Left ventricle myocardium inferior (tissue), 1 donor: ENCODE data around the gene BARHL1. TPM values are rescaled to one million over a fixed set of nuclear protein-coding genes. Genes with fewer than 3 reads are reported as not detected.

Experiments
- DNase-seq: peaks from one replicate; pipeline ENCODE4 v3.0.0-alpha.2; 2020
- H3K27ac ChIP-seq: fragments of 200-600 bp; replicated peaks from 2 replicates; pipeline ENCODE4 v1.8.0; 2021
- H3K27me3 ChIP-seq: fragments of 200-600 bp; 2 replicates; pipeline ENCODE4 v1.8.0; 2021; ENCODE audit warnings: low read depth
- H3K36me3 ChIP-seq: fragments of 200-600 bp; 2 replicates; pipeline ENCODE4 v1.8.0; 2021
- H3K4me1 ChIP-seq: fragments of 200-600 bp; 2 replicates; pipeline ENCODE4 v1.8.0; 2021
- H3K4me3 ChIP-seq: fragments of 200-600 bp; 2 replicates; pipeline ENCODE4 v1.8.0; 2021; ENCODE audit warnings: mild to moderate bottlenecking, moderate library complexity
- H3K9me3 ChIP-seq: fragments of 200-600 bp; replicated peaks from 2 replicates; pipeline ENCODE4 v1.8.0; 2021
- intact Hi-C: fragments of 100-400 bp; cut with micrococcal nuclease; formaldehyde crosslinking; loops from one replicate; pipeline ENCODE4 v1.11.0; 2022
- total RNA-seq: library from RNA; stranded (reverse); fragmentation: NEBNext Ultra II Directional; extraction: Animal tissue kit (Norgen Biotek cat#: 25700); gene quantifications from one replicate; pipeline ENCODE4 v1.2.1, GENCODE V29; 2021
- TF ChIP-seq, protein P1 (sequence below): fragments of 200-600 bp; IDR thresholded peaks from 2 replicates; pipeline ENCODE4 v1.8.0; 2021; ENCODE audit warnings: antibody characterized with exemption, mild to moderate bottlenecking, borderline replicate concordance
- donor health status: DM: no; HTN: yes; CAD: no; lungs with severe emphysema.

The BARHL1 gene
- total RNA-seq, 1 donor from 2014 or later, result not detected

DNA sequence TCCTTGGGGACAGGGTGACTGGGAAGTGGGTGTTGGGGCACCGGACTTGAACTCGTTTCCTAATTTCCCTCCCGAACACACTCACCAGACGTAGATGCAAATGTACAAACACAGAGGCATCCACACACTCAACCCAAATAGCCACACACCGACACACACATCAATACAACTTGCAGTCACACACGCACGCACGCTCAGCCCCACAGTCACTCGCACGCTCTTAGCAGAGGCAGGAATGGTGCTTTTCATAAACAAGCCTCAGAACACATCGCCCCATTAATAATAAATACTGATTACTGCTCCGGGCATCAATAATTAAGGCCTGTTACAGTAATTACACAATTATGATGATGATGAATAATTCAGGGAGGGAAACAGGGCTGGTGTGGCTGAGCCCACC, 5.7 kb downstream of the BARHL1 start:
- Histone ChIP-seq H3K27ac (no peak overlapping the region), H3K27me3 (peaks cover 98% of the 10 kb centered on the region), H3K4me1 (peaks cover 23% of the 10 kb centered on the region), H3K4me3 (no peak overlapping the region), H3K36me3 (no peaks in the 10 kb centered on the region), H3K9me3 (no peaks in the 10 kb centered on the region)
- DNase-seq, result no peak
- TF ChIP-seq, protein P1, sequence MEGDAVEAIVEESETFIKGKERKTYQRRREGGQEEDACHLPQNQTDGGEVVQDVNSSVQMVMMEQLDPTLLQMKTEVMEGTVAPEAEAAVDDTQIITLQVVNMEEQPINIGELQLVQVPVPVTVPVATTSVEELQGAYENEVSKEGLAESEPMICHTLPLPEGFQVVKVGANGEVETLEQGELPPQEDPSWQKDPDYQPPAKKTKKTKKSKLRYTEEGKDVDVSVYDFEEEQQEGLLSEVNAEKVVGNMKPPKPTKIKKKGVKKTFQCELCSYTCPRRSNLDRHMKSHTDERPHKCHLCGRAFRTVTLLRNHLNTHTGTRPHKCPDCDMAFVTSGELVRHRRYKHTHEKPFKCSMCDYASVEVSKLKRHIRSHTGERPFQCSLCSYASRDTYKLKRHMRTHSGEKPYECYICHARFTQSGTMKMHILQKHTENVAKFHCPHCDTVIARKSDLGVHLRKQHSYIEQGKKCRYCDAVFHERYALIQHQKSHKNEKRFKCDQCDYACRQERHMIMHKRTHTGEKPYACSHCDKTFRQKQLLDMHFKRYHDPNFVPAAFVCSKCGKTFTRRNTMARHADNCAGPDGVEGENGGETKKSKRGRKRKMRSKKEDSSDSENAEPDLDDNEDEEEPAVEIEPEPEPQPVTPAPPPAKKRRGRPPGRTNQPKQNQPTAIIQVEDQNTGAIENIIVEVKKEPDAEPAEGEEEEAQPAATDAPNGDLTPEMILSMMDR, result no peak
- intact Hi-C loops, result no loop called here

DNA sequence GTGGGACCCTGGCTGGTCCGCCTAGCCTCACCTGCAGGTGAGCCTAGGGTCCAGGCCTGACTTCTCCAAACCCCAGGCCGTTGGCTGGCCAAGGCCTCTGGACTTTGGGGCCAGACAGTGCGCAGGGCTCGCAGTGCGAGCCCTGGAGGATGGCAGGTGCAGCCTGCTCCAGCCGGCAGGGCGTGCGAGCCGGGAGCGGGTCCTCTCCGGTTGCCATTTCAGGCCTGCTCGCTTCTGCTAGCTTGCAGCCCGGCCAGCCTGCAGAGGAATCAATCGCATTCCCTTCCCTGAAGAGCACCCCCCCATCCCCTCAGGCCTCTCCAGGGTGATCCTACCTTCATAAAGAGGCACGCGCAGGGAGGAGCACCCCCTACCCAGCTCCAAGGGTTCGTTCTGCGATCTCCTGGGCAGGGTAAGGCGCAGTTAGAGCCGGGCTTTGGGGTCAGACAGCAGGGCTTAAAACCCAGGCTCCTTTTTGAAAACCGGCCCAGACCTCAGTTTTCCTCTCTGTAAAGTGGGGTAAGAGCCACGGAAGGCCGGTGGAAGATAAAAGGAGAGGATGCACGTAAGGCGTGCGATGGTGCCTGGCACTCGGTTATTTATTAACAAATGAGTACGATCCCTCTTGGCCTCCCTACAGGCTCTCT, 6.2 kb downstream of the BARHL1 start:
- TF ChIP-seq, protein P1, result no peak
- H3K9me3 ChIP-seq, result no peaks in the 10 kb centered on the region
- H3K4me3 ChIP-seq, result no peak overlapping the region
- H3K36me3 ChIP-seq, result no peaks in the 10 kb centered on the region
- H3K27ac ChIP-seq, result no peak overlapping the region
- peaks cover 23% of the 10 kb centered on the region for H3K4me1 ChIP-seq
- intact Hi-C loops, result no loop called here
- DNase-seq, result no peak
- H3K27me3 ChIP-seq, result peaks cover 93% of the 10 kb centered on the region

DNA sequence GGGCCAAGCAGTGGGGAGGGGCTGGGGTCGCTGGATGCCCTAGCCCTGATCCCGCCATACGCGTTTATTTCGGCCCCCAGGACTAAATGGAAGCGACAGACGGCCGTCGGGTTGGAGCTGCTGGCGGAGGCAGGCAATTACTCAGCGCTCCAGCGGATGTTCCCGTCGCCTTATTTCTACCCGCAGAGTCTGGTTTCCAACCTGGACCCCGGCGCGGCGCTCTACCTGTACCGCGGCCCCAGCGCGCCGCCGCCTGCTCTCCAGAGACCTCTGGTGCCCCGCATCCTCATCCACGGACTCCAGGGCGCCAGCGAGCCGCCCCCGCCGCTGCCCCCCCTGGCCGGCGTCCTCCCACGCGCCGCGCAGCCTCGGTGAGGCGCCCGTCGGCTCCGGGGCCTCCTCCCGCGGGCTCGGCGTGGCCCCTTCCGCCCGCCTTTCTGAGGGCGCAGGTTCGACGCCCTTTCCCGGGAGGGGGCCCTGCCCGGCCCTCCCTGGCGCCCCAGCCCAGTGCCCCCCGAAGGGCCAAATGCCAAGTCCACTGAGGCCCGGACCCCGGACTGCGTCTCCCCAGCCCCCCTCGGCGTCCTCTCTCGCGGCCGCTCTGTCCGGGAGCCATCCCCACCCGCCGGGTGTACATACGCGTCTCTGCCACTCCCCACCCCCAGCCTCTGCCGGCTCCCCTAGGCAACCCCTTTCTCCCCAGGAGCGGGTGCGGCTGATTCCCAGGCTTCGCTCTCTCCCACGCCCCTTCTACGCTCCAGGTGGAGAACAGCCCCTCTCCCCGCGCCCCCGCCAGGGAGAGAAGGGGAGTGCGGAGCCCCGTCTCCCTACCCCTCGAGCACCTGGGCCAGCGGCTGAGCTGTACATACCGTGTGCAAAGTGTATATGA, 7.0 kb downstream of the BARHL1 start:
- intact Hi-C loops, result no loop called here
- H3K4me3 ChIP-seq, result no peak overlapping the region
- no peak overlapping the region for H3K27ac ChIP-seq
- H3K4me1 ChIP-seq, result peaks cover 23% of the 10 kb centered on the region
- DNase-seq, result no peak
- H3K36me3 ChIP-seq, result peaks cover 5% of the 10 kb centered on the region
- no peaks in the 10 kb centered on the region for H3K9me3 ChIP-seq
- peaks cover 85% of the 10 kb centered on the region for H3K27me3 ChIP-seq
- TF ChIP-seq, protein P1, result no peak

DNA sequence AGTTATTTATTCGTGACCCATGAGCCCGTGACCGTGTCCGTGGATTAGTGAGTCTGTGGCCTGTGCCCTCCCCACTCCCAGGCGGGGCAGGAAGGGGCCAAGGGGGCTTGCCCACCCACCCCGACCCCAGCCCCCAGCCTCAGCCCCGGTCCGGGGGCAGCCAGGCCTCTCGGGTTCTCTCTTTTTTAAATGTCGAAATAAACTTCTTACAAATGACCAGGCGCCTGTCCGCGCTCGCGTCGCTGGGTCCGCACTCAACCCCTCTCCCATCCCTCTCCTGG, 7.6 kb downstream of the BARHL1 start:
- Histone ChIP-seq H3K9me3 (no peaks in the 10 kb centered on the region), H3K27ac (no peak overlapping the region), H3K27me3 (peaks cover 79% of the 10 kb centered on the region), H3K36me3 (peaks cover 10% of the 10 kb centered on the region), H3K4me1 (peaks cover 23% of the 10 kb centered on the region), H3K4me3 (no peak overlapping the region)
- intact Hi-C loops, result no loop called here
- TF ChIP-seq, protein P1, result no peak
- no peak for DNase-seq

DNA sequence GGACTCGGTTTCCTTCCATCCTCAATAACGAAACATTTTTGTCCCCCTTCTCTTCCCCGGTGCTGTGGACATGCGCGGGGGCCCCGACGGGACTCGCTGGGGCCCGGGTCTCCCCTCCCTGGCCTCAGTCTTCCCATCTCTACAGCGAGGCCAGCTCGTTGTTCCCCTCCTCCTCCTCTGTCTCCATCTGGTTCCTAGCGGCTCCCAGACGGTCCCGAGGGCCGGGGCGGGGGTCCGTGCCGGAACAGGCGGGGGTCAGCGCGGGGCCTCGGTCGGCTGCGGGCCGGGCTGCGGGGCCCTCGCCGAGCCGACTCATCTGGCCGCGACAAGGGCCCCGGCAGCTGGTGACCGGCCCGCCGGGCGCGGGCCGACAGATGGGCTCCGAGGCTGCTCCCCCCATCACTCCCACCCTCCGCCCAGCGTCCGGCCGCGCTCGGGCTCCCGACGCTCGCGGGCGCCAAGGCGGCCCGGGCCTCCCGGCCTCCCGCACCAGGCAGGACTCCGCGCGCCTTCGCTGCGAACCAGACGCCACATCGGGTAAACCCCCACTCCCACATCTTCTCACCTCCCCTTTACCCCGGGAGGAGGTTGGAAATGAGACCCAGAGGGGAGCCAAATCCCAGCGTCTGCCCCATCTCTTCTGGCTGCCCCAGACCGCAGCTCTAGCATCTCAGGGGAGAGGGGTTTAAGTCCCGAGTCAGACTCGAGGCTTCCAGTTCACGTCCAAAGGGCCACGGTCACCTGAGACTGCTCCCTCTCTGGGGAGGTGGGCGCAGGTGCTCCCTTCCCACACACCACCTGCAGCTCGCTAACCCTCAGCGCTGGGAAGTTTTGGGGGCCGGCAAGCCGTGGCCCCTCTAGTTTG, 8.1 kb downstream of the BARHL1 start:
- TF ChIP-seq, protein P1, result no peak
- intact Hi-C loops, result no loop called here
- DNase-seq, result no peak
- Histone ChIP-seq H3K4me1 (peaks cover 23% of the 10 kb centered on the region), H3K27me3 (peaks cover 73% of the 10 kb centered on the region), H3K9me3 (no peaks in the 10 kb centered on the region), H3K4me3 (no peak overlapping the region), H3K36me3 (peaks cover 16% of the 10 kb centered on the region), H3K27ac (no peak overlapping the region)
